Neural progenitor cell (in vitro differentiated cells): ENCODE data around the gene DELE1.

Source experiments
- CTCF ChIP-seq: fragments of 200-600 bp; sonication (generic); IDR thresholded peaks from 2 replicates; pipeline ENCODE4 v1.5.1; 2017; ENCODE audit warnings: antibody characterized with exemption, mild to moderate bottlenecking
- EZH2 ChIP-seq: fragments of 200-600 bp; sonication (generic); IDR thresholded peaks from 2 replicates; pipeline ENCODE4 v1.6.1; 2017; ENCODE audit warnings: antibody characterized with exemption, mild to moderate bottlenecking, moderate library complexity
- EZH2phosphoT487 ChIP-seq: fragments of 200-600 bp; sonication (generic); IDR thresholded peaks from 2 replicates; pipeline ENCODE4 v1.6.1; 2017; ENCODE audit warnings: antibody characterized with exemption

- no peak for TF ChIP-seq CTCF
- TF ChIP-seq EZH2phosphoT487: no peak
- no peak for TF ChIP-seq EZH2
Observed at GRCh38 chr5:141986072-141986471, 62.4 kb downstream of the DELE1 start.
